ENCODE data around the gene SNCB.

DNA sequence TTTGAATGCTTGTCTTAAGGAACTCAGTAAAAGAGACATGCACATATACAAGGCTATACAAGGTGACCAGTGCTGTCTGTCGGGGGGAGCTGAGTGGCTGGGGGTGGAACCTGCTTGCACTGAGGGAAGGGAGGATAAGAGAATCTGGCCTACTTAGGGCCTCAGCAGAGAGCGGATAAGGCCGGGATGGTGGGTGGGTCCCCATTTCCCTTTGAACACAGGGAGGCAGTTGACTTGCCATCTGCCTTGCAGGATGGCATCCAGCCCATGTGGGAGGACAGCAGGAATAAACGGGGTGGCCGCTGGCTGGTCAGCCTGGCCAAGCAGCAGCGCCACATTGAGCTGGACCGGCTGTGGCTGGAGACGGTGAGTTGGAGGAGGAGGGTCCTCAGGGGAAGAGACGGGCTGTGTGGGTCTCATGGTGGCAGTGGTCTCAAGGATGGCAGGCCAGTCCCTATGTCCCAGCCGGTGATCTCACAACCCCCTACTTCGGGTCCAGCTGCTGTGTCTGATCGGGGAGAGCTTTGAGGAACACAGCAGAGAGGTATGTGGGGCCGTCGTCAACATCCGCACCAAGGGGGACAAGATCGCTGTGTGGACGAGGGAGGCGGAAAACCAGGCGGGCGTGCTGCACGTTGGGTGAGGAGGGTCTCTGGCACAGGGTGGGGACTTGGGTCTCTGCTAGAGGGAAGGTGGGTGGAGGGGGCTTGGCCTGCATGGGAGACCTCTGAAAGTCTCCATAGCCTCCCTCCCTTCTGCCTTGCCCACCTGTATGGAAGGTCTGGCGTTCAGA lies 14.7 kb upstream of the SNCB start:
- TF ChIP-seq, protein P1, sequence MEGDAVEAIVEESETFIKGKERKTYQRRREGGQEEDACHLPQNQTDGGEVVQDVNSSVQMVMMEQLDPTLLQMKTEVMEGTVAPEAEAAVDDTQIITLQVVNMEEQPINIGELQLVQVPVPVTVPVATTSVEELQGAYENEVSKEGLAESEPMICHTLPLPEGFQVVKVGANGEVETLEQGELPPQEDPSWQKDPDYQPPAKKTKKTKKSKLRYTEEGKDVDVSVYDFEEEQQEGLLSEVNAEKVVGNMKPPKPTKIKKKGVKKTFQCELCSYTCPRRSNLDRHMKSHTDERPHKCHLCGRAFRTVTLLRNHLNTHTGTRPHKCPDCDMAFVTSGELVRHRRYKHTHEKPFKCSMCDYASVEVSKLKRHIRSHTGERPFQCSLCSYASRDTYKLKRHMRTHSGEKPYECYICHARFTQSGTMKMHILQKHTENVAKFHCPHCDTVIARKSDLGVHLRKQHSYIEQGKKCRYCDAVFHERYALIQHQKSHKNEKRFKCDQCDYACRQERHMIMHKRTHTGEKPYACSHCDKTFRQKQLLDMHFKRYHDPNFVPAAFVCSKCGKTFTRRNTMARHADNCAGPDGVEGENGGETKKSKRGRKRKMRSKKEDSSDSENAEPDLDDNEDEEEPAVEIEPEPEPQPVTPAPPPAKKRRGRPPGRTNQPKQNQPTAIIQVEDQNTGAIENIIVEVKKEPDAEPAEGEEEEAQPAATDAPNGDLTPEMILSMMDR (IDR thresholded peaks at IDR 0.05): no peak
- no peak for TF ChIP-seq POLR2A (IDR thresholded peaks at IDR 0.05)
